Urinary bladder (tissue), 4 donors: ENCODE results near the gene SHCBP1L. TPM values are rescaled to one million over a fixed set of nuclear protein-coding genes. Genes with fewer than 3 reads are reported as not detected.

Source experiments
- DNase-seq: peaks from one replicate; pipeline ENCODE4 v3.0.0-alpha.2; 2015; ENCODE audit errors: extremely low spot score
- H3K27ac ChIP-seq: one replicate; pipeline ENCODE4 v1.5.1; 2013; ENCODE audit warnings: low read depth, mild to moderate bottlenecking, moderate library complexity
- H3K36me3 ChIP-seq: one replicate; pipeline ENCODE4 v1.6.1; 2013; ENCODE audit warnings: mild to moderate bottlenecking, moderate library complexity; ENCODE audit not compliant: insufficient read depth
- H3K4me1 ChIP-seq: one replicate; pipeline ENCODE4 v1.6.1; 2013; ENCODE audit warnings: mild to moderate bottlenecking, moderate library complexity; ENCODE audit not compliant: insufficient read depth
- H3K4me3 ChIP-seq: one replicate; pipeline ENCODE4 v1.5.1; 2013; ENCODE audit warnings: low read depth, low read length
- WGBS: extraction: QIAGEN DNeasy Blood & Tissue Kit; methylation state at CpG from one replicate; pipeline ENCODE4 v1.1.7; 2013; 5-methylcytosine and 5-hydroxymethylcytosine counted together
- polyA plus RNA-seq: library from polyadenylated mRNA; stranded (reverse); fragments of 200-250 nt; gene quantifications from one replicate; pipeline ENCODE4 v1.2.3, GENCODE V29; 2013
- total RNA-seq: library from RNA; depleted of rRNA; stranded (reverse); fragments of >200 nt; gene quantifications from one replicate; pipeline ENCODE4 v1.2.3, GENCODE V29; 2014
- donor health status: healthy with polysubstance abuse.
- donor health status: healthy.

Gene SHCBP1L
- total and polyA plus RNA-seq, 2 donors = 0.85 TPM; not detected in 1

GRCh38 chr1:182974506-182975191 is 21.7 kb upstream of the SHCBP1L start:
- no peak for DNase-seq
- 75% methylated on average over 2 of the region's 2 CpGs for WGBS
- no peaks in the 10 kb centered on the region for H3K36me3 ChIP-seq

GRCh38 chr1:182972829-182973228 is 19.9 kb upstream of the SHCBP1L start:
- Histone ChIP-seq H3K27ac (no peak overlapping the region), H3K36me3 (no peaks in the 10 kb centered on the region), H3K4me3 (no peak overlapping the region), H3K4me1 (no peaks in the 10 kb centered on the region)
- DNase-seq = no peak
- 81% methylated on average over 6 of the region's 6 CpGs for WGBS

More at GRCh38 chr1:182974506-182975191, 21.7 kb upstream of the SHCBP1L start:
- H3K4me3 ChIP-seq = no peak overlapping the region
- H3K4me1 ChIP-seq = no peaks in the 10 kb centered on the region
- no peak overlapping the region for H3K27ac ChIP-seq

GRCh38 chr1:182972231-182972630 is 19.3 kb upstream of the SHCBP1L start:
- no peak for DNase-seq
- WGBS = 69% methylated on average over 2 of the region's 2 CpGs
- no peaks in the 10 kb centered on the region for H3K36me3 ChIP-seq

GRCh38 chr1:182971219-182971618 is 18.3 kb upstream of the SHCBP1L start:
- H3K4me1 ChIP-seq = no peaks in the 10 kb centered on the region
- no peaks in the 10 kb centered on the region for H3K36me3 ChIP-seq
- 87% methylated on average over 1 of the region's 1 CpG for WGBS
- H3K27ac ChIP-seq = no peak overlapping the region
- DNase-seq = no peak
- no peak overlapping the region for H3K4me3 ChIP-seq

More at GRCh38 chr1:182972231-182972630, 19.3 kb upstream of the SHCBP1L start:
- no peak overlapping the region for H3K4me3 ChIP-seq
- no peak overlapping the region for H3K27ac ChIP-seq
- H3K4me1 ChIP-seq = no peaks in the 10 kb centered on the region

GRCh38 chr1:182968836-182969734 is 16.1 kb upstream of the SHCBP1L start:
- Histone ChIP-seq H3K4me1 (no peaks in the 10 kb centered on the region), H3K27ac (no peak overlapping the region), H3K36me3 (no peaks in the 10 kb centered on the region), H3K4me3 (no peak overlapping the region)
- DNase-seq = no peak
- 75% methylated on average over 5 of the region's 5 CpGs for WGBS

GRCh38 chr1:182968151-182968741 is 15.3 kb upstream of the SHCBP1L start:
- 56% methylated on average over 4 of the region's 4 CpGs for WGBS
- no peaks in the 10 kb centered on the region for H3K36me3 ChIP-seq
- H3K4me1 ChIP-seq = no peaks in the 10 kb centered on the region
- no peak overlapping the region for H3K4me3 ChIP-seq
- no peak for DNase-seq
- H3K27ac ChIP-seq = no peak overlapping the region

- H3K4me3 ChIP-seq = no peak overlapping the region
- no peaks in the 10 kb centered on the region for H3K4me1 ChIP-seq
- no peak overlapping the region for H3K27ac ChIP-seq
- 99% methylated on average over 1 of the region's 1 CpG for WGBS
- no peaks in the 10 kb centered on the region for H3K36me3 ChIP-seq
- DNase-seq = no peak
These were observed 12.9 kb upstream of the SHCBP1L start for GRCh38 chr1:182965861-182966260.

- Histone ChIP-seq H3K27ac (no peak overlapping the region), H3K4me3 (no peak overlapping the region), H3K4me1 (no peaks in the 10 kb centered on the region), H3K36me3 (no peaks in the 10 kb centered on the region)
- 93% methylated on average over 1 of the region's 1 CpG for WGBS
- DNase-seq = no peak
These were observed 12.1 kb upstream of the SHCBP1L start for GRCh38 chr1:182965096-182965495.

GRCh38 chr1:182962554-182963115 is 9.7 kb upstream of the SHCBP1L start:
- peak overlapping the region; percentile 10 for H3K27ac ChIP-seq

GRCh38 chr1:182960046-182960445 is 7.1 kb upstream of the SHCBP1L start:
- H3K27ac ChIP-seq = no peak overlapping the region
- H3K4me1 ChIP-seq = no peaks in the 10 kb centered on the region
- H3K36me3 ChIP-seq = no peaks in the 10 kb centered on the region
- WGBS = 94% methylated on average over 15 of the region's 15 CpGs
- no peak overlapping the region for H3K4me3 ChIP-seq
- no peak for DNase-seq

More at GRCh38 chr1:182962554-182963115, 9.7 kb upstream of the SHCBP1L start:
- Histone ChIP-seq H3K36me3 (no peaks in the 10 kb centered on the region), H3K4me3 (no peak overlapping the region), H3K4me1 (no peaks in the 10 kb centered on the region)
- DNase-seq = peak; percentile 71
- 6% methylated on average over 6 of the region's 6 CpGs for WGBS

- H3K4me3 ChIP-seq = no peak overlapping the region
- H3K4me1 ChIP-seq = no peaks in the 10 kb centered on the region
- WGBS = 81% methylated on average over 11 of the region's 11 CpGs
- no peaks in the 10 kb centered on the region for H3K36me3 ChIP-seq
- no peak overlapping the region for H3K27ac ChIP-seq
- DNase-seq = no peak
These were observed 5.0 kb upstream of the SHCBP1L start for GRCh38 chr1:182957902-182958395.

- H3K4me1 ChIP-seq = no peaks in the 10 kb centered on the region
- no peak for DNase-seq
- WGBS = 86% methylated on average over 2 of the region's 2 CpGs
These were observed 3.9 kb upstream of the SHCBP1L start for GRCh38 chr1:182956708-182957365.

More at GRCh38 chr1:182956708-182957365, 3.9 kb upstream of the SHCBP1L start:
- no peaks in the 10 kb centered on the region for H3K36me3 ChIP-seq
- no peak overlapping the region for H3K27ac ChIP-seq
- no peak overlapping the region for H3K4me3 ChIP-seq
